HG03354 (cell line): ENCODE data around the gene DEDD.

Experiments
- ATAC-seq: cut with Tn5 transposase; IDR thresholded peaks from one replicate; pipeline ENCODE4 v1.9.1; 2021; ENCODE audit warnings: mild to moderate bottlenecking; ENCODE audit not compliant: unreplicated experiment, poor library complexity, severe bottlenecking

DEDD gene, protein sequence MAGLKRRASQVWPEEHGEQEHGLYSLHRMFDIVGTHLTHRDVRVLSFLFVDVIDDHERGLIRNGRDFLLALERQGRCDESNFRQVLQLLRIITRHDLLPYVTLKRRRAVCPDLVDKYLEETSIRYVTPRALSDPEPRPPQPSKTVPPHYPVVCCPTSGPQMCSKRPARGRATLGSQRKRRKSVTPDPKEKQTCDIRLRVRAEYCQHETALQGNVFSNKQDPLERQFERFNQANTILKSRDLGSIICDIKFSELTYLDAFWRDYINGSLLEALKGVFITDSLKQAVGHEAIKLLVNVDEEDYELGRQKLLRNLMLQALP

DNA sequence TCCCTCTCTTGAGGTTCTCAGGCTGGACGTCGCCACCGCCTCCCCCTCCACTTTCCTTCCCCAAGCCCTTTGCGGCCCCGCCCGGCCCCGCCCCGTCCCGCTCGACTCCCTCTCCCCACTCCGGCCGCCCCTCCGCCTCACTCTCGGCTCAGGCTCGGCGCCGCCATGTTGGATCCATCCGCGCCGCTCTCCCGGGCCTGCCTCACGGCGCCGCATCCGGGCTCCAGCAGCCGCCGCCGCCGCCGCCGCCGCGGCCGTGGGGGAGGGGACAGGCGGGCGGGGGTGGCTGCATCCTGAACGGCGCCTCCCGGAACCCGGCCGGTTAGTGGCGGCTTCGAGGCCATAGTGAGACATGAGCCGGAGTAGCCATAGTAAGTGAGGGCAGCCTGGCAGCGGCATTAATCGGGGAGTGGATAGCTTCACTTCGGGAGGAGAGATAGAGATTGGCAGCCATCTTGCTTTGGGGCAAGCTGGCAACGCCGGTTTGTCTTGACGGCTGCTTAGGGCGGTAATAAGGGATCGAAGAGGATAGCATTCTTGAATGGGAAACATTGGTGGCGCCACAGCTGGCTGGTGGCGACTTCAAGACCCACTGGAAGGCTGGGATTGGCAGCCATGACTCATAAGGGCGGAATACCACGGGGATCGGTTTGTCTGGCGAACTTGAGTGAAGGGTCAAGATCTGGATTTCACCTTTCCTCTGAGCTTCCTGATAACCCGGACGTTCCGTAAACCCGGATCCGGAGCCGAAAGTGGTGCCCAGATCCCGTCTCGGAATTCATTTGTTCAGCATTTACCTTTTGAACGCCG, at the start of gene DEDD:
DEDD (minus strand) TSS at position 258 of the 810 bp plus-strand sequence. CDS start 8,205 bp downstream, outside the sequence.
- peak; percentile 96 for ATAC-seq

DNA sequence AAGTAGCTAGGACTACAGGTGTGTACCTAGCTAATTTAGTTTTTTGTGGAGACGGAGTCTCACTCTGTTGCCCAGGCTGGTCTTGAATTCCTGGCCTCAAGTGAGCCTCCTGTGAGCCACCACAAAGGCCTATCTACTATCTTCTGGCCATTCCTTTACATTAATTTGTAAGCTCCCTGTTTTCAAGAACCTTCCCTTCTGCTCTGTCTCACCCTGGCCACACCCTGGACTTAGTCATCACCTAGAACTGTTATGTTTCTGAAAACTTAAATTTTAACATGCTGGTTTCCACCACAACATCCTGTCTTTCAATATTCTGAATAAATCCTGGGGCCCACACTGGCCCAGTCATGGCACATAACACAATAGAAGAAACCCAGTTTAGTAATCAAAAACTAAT, 49.7 kb upstream of the DEDD start:
- peak; percentile 52 for ATAC-seq

GRCh38 chr1:161180639-161181038, 48.2 kb upstream of the DEDD start:
- ATAC-seq = no peak

GRCh38 chr1:161179698-161180097, 47.2 kb upstream of the DEDD start:
- ATAC-seq = no peak

GRCh38 chr1:161177936-161178244, 45.4 kb upstream of the DEDD start:
- ATAC-seq = no peak

DNA sequence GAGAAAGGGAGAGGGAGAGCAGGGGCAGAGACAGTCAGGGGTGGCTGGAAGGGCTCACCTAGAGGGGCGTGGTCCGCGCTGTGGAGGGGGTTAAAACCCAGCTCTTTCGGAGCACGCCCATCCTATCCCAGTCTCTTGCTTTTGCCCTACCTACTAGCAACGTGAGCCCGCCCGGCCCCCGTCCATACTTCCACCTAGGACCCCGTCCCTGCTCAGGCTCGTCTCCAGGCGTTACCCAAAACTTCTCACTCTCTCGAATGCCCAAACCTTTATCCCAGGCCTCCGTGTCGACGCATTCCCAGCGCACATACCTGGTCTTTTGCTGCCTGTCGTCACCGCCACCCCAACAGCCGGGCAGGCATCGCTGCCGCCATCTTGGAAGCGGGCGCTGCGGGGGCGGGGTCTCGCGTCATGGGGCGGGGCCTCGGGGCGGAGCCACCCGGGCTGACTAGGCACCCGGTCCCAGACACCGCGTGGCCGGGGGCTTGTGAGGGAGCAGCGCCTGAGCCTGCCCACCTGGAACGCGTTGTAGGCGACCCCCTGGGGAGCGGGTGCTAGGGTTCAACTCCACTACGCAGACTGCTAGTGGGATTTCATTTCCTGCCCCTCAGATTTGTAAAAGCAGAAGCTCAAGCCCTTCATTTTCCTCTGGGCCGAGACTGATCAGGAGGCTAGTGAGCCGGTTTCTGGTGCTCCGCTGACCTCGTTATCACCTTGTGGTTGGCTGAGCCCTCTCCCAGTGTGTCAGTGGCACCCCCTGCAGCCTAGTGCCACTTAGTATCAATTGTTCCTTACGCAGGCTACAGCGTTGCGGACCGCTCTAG, 44.9 kb upstream of the DEDD start, which contains the start of gene B4GALT3:
B4GALT3 (minus strand) TSS at position 396 of the 824 bp plus-strand sequence. CDS start 1,447 bp downstream, outside the sequence.
- peak; percentile 79 for ATAC-seq

DNA sequence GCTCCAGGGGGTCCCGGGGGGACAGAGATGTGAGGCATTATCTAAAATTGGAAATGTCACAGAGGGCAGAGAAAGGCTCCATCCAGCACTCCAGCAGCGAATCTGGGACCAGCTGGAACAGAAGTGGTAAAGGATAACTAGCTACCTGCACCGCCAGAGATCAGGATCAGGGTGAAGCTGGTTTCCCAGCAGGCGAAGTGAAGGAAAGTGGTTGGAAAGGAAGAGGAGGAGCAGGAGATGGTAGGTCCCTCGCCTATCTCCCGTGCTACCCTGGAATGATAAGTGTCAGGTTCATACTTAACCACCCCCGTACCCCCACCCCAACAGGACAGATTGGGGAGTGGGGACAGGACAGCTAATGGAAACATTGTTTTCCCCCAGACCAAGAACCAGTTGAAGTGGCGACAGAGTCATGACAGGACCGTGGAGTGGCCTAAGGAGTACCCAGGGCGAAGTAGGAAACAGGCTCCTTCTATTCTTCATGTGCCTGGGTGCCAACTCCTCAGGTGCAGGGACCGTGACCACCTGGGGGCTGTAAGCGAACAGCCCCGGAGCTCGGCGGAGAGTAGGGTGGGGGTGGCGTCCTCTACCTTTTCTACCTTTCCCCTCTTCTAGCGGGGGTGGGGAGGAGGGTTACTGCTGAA, 44.1 kb upstream of the DEDD start:
- no peak for ATAC-seq

GRCh38 chr1:161175771-161176453, 43.4 kb upstream of the DEDD start:
- no peak for ATAC-seq

GRCh38 chr1:161174911-161175310, 42.4 kb upstream of the DEDD start:
- no peak for ATAC-seq

- no peak for ATAC-seq
Measured at GRCh38 chr1:161173711-161174110, 41.2 kb upstream of the DEDD start.

DNA sequence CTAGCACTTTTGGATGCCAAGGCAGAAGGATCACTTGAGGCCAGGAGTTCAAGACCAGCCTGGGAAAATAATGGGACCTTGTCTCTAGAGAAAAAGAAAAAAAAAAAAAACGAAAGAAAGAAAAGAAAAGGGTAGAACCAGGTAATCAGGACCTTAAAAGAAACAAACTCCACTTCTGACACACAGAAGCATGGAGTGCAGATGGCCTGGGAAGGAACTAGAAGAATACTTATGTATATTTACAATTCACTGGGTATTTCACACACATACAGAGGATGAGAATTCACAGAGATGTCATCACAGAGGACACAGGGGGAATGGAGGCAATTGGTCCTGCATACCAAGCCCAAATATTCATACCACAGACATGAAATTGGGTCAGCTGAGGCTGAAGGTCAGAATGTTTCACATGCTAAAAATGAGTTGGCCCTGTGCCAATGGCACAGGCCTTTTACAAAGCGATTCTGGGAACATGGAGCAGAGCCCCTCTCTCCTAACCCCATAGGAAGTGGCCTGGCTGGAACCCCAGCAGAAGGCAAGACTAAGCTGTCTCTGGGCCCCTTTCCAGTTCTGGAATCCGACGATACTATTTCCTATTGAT, 40.4 kb upstream of the DEDD start:
- no peak for ATAC-seq

- ATAC-seq = no peak
Measured at GRCh38 chr1:161172349-161172748, 39.9 kb upstream of the DEDD start.

- no peak for ATAC-seq
Measured at GRCh38 chr1:161171696-161172095, 39.2 kb upstream of the DEDD start.

GRCh38 chr1:161171191-161171590, 38.7 kb upstream of the DEDD start:
- no peak for ATAC-seq

GRCh38 chr1:161168906-161169305, 36.4 kb upstream of the DEDD start:
- ATAC-seq = no peak

GRCh38 chr1:161166669-161167548, 34.4 kb upstream of the DEDD start:
- peak; percentile 6 for ATAC-seq

DNA sequence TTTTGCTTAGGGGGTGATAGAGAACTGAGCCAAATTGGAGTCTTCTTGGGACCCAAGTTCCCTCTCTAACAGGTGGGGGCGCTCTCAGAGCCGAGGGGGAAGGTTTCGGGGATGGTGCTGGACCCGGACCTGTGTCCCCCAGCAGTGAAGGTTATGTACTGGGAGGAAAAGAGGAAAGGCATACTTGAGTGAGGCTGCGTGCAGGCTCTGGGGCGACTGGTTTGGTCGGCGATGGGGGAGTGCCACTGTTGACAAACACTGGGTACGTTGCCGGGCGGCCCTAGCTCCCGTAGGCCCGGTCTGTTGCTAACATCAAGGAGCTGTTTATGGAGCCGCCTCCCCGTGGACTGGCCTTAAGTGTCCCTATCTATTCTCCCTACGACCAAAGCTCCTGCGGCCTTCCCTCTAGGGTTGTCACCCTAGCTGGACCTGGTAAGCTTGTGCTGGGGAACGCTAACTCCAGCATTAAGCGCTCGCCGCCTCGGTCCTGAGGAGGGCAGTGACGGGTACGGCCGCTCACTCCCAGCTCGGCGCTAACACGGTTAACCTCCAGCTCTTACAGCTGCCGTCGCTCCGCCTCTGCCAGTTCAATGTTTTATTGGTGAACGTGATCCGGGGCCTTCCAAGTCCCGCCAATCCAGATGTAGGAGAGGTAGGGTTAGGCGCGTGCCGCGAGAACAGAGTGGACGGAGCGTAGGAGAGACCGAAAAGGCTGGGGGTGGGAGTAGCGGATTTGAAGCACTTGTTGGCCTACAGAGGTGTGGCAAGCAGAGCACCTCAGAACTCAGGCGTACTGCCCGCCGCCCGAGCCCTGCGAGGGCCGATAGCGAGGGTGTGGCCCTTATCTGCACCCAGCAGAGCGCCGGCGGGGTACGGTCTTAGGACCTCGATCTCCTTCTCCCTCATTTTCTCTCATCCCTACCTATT, 33.5 kb upstream of the DEDD start, which contains the start of gene PPOX:
PPOX (plus strand) TSS at position 685 of the 927 bp plus-strand sequence. CDS start 422 bp downstream, outside the sequence.
- ATAC-seq = peak; percentile 95
